Adrenal gland (tissue), 5 donors: ENCODE data around the gene B9D2.

Source experiments
- POLR2A ChIP-seq, 2 donors: fragments of 450-650 bp; IDR thresholded peaks; one replicate each; pipeline ENCODE4 v1.6.1; 2017; ENCODE audit warnings: antibody characterized with exemption in 2 of 2, mild to moderate bottlenecking in 2 of 2, moderate library complexity in 1 of 2
- TF ChIP-seq, protein P1 (sequence below), 6 experiments: fragments of 450-650 bp in 4 of 6; fragments of 200-600 bp in 2 of 6; sonication (generic) in 1 of 6; IDR thresholded peaks; 1 replicate in 5 of 6; 2 replicates in 1 of 6; pipeline versions ENCODE4 v1.5.1 to v1.8.0; 2016 to 2021; ENCODE audit warnings: antibody characterized with exemption in 6 of 6, mild to moderate bottlenecking in 2 of 6, moderate library complexity in 1 of 6
- donor health status: DM: no; HTN: no; CAD: no.

- TF ChIP-seq, protein P1, sequence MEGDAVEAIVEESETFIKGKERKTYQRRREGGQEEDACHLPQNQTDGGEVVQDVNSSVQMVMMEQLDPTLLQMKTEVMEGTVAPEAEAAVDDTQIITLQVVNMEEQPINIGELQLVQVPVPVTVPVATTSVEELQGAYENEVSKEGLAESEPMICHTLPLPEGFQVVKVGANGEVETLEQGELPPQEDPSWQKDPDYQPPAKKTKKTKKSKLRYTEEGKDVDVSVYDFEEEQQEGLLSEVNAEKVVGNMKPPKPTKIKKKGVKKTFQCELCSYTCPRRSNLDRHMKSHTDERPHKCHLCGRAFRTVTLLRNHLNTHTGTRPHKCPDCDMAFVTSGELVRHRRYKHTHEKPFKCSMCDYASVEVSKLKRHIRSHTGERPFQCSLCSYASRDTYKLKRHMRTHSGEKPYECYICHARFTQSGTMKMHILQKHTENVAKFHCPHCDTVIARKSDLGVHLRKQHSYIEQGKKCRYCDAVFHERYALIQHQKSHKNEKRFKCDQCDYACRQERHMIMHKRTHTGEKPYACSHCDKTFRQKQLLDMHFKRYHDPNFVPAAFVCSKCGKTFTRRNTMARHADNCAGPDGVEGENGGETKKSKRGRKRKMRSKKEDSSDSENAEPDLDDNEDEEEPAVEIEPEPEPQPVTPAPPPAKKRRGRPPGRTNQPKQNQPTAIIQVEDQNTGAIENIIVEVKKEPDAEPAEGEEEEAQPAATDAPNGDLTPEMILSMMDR (IDR thresholded peaks at IDR 0.05), result no peak
- TF ChIP-seq POLR2A (IDR thresholded peaks at IDR 0.05), result no peak
Observed at GRCh38 chr19:41372501-41372900, 8.6 kb upstream of the B9D2 start.
